Renal cortical epithelial cell (primary cell): ENCODE data around the gene PPARG. TPM values are rescaled to one million over a fixed set of nuclear protein-coding genes. Genes with fewer than 3 reads are reported as not detected.
A peak's percentile ranks its signal among the peaks of the same experiment; 100 is the strongest.

Experiments used
- DNase-seq: peaks from one replicate; pipeline ENCODE4 v3.0.0-alpha.2; 2011; ENCODE audit warnings: low read depth
- total RNA-seq: library from RNA; depleted of rRNA; stranded (reverse); fragments of >200 nt; gene quantifications from 2 replicates; pipeline ENCODE4 v1.2.3, GENCODE V29; 2014

The PPARG gene
- total RNA-seq, 1 donor from 2014 or later, result 11.3 TPM

DNA sequence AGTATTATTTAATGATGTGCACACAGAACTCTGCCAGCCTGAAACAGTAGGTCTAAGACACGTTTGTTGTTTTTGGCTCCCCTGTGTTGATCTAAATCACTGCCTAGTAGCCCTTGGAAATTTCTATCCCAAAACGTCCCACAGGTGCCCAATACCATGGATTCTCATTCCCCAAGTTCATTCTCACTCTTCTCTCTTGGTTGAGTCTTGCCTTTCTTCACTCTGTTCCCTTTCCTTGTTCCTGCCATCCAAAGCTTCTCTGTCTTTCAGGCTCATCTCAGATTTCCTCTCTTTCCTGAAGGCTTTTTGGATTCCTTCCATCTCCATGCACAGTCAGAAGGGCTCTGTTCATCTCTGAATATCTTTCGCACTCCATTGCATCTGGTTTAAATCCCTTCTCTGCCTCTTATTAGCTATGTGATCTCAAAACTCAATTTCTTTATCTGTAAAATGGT lies 54.2 kb downstream of the PPARG start:
- DNase-seq, result peak; percentile 33

DNA sequence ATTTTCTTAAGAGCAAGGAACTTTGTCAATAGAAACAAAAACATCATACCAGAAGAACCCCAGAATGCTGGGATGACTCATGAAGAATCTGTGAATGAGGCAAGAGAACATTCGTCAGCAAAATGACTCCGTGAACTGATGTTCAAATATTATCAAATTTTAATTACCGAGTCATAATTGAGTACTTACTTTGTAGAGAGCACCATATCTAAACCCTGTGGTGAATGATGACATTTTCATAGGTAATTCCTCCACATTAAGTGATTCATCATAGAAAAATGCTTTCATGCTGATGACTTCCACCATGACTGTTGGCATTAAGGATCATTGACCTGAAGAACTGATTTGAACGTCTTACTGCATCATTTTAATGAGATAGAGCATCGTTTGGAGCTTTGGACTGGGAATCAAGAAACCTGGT lies 56.3 kb downstream of the PPARG start:
- DNase-seq, result peak; percentile 68

DNA sequence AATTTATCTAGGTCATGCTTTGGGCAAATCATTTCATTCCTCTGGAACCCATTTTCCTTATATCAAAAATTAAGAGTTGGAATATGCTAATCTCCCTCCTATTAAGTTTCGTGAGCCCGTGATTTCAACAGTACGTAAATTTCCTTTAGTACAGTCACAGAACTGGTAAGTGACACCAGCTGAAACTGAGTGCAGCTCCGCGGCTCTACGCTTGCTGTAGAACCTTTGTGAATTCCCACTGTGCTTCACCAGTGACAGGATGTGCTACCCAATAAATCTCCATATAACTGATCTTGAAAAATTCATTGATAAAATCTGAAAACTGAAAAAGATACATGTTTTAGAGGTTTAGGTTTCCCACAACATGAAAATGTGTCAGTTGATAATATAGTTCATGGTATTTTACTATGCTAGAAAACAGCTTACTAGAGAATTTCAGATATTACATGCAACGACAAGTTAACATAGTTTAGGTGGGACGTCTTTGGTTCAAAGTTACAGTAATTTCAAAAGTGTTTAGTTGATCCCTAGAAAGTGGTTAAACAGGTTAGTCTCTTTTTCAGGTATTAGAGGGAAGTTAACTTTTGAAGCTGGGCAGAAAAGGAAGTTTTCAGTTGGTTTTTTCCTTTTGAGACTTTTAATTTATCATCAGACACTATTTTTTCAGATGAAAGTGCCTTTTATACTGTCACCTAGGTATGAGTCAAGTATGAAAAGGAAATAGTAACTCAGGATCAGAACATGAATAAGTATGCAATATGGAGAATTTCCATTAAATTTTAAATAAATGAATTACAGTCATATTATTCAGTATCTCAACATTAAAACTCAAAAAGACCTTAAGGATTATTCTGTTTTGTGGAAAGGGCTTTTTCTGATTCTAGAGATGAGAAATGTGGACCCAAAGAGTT lies 57.0 kb downstream of the PPARG start:
- no peak for DNase-seq

DNA sequence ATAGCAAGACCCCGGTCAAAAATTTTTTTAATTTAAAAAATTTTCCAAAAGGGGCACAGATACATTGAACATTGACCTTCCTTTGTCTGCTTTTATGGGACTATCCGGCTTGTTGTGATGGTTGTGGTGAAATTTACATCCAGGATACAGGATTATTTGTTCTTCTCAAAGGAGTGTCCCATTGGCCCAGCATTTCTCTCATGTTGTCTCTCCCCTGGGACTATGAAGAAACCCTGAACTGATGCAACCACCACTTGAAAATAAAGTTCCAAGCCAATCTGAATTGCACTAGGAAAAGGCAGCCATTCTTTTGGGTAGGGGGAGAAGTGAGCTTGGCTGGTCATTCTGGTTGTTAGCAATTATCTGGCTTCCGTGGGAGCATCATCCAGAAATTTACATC lies 58.4 kb downstream of the PPARG start:
- no peak for DNase-seq

DNA sequence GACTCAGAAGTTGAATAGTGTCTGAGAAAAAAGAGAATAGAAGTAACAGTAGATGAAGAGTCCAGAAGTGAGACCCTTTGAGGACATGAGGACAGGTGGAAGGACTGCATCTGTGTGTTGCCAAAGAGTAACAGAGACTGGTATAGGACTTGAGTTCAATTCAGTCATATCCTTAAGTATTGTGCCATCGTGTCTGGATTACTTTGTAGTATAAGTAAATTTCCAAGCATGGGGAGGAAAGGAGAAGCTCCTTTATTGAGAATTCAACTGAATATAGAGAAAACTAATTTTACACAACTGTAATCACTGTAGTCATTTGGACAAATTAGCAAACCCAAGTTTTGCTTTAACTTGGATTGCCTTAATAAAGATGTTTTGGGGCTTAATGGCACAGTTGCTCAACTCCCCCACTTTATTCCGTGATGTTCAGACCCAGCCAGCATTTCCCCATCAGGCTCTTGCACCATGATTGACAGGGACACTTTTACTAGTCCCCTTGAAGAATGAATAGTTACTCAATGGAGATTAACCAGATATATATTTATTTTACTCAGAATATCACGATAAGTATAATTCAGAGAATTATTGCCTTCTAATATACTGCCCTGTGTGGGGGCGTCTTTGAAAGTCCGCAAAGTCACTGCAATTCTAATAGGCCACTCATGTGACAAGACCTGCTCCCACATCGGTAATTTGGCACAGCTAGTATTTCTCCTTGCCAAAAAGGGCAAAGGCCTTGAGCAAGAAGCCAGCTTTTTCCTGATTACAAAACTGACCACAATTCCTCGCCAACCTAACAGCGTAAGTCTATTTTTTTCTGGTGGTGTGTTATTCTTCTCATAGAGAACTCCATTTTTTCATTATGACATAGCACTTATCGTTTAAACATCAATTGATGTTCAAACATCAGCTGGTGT lies 61.3 kb downstream of the PPARG start:
- DNase-seq, result peak; percentile 77

DNA sequence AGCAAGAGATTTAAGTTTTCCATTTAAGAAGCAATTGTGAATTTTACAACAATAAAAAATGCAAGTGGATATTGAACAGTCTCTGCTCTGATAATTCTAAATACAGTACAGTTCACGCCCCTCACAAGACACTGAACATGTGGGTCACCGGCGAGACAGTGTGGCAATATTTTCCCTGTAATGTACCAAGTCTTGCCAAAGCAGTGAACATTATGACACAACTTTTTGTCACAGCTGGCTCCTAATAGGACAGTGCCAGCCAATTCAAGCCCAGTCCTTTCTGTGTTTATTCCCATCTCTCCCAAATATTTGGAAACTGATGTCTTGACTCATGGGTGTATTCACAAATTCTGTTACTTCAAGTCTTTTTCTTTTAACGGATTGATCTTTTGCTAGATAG lies 62.3 kb downstream of the PPARG start:
- no peak for DNase-seq

DNA sequence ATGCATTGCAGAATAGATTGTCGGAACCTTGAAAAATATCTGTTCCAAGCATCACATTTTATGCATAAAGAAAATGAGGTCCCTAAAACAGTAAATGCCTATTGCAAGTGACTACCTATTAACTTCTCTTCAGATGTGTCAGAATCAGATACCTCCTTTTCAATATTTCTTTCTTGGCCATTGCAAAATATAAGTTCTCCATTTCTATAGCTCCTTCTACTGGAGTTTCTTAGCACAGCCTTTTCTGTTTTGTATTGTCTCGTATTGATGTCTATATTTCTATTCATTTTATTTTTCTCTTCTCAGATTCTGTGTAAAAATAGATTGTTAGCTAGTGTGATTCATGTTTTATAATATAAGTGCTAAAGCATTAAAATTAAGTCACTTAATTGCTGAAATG lies 63.4 kb downstream of the PPARG start:
- DNase-seq, result no peak

DNA sequence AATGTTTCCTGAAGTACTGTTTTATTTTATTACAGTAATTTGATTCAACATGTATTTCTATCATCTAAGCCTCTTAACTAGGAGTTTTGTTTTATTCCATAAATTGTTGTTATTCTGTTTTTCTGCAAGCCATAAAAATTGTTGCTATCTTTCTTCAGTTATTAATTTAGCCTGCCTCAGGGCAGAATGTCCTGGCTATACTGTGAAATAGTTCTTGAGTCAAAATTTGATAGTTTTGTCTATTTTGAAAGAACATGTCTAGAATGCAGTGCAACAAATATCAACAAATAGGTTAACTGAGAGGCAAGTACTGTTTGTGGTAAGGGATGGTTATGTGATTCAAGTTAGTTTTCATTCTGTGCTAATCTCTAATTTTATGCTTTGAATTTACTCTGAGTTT lies 63.9 kb downstream of the PPARG start:
- DNase-seq, result no peak

DNA sequence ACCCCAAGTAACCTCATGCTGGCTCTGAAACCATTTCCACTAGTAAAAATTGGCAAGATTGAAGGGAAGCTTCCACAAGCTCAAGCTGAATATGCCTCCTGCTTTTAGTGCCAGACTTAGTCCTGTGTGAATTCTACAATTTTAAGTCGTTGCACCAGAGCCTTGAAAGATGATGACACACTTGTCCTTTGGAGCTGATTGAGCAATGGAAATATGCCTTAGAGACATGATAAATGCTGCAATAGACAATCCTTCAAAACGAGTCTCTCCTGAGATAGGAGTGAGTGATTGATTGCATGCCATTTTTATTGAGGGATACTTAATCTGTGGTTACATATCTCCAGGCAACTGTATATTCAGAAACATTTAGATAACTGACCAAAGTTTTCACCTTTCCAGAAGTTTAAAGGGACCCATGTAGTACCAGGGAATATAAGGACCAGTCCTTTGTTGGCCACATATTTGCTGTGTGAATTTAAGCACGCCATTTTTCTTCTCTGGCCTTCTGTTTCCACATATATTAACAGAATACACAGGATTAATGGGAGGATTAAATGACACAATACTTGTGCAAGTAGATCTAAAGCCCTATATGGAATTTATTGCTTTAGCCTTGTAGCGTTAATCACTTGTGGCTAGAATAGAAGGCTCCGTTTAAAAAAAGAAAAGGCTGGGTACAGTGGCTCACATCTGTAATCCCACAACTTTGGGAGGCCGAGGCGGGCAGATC lies 65.1 kb downstream of the PPARG start:
- DNase-seq, result peak; percentile 61

DNA sequence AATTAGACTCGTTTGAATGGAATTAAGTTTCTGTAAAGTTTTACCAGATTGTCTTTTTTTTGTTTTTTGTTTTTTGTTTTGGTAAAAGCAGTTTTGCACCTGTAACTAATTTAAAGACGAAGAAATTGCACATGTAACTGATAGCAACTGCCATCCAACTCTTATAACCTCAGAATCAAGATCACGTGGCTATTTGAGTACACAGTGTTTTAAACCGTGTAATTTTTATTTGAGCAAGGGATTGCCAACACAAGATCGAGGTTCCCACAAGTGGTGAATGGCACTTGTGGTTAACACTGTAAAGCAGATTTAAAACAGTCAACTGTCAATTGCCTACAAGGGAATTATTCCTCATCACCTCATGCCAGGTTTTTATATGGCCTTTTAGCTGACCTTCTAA lies 67.3 kb downstream of the PPARG start:
- no peak for DNase-seq

DNA sequence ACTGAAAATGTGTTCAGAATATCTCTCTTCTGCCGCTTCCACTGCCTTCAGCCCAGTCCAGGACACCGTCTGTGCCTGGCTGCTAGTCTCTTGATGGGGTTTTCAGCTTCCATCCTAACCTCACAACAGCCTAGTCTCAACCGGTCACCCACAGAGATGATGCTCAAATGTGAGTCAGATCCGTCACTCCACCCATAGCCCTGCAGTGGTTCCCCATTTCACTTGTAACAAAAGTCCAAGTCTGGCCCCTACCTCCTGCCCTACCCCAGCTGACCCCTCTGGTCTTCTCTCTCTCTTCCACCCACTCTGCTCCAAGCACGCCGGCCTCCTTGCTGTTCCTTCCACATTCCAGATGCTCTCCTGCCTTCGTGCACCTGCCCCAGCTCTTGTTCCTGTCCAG lies 68.1 kb downstream of the PPARG start:
- DNase-seq, result no peak

DNA sequence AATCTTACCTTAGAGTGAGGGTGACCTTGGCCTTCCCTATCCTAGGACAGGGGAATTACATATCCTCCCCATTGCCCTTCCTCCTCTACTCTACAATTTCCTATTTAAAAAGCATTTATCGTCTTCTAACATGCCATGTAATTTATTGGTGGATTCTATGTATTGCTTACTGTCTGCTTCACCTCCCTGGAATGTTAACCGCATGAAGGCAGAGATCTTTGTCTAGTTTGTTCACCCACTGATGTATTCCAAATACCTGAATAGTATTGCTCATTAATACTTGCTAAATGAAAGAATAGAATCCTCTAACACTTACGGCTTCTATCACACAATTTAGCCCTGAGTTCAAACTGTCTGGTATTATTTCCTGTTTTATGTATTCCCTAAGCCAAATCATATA lies 68.6 kb downstream of the PPARG start:
- DNase-seq, result no peak

DNA sequence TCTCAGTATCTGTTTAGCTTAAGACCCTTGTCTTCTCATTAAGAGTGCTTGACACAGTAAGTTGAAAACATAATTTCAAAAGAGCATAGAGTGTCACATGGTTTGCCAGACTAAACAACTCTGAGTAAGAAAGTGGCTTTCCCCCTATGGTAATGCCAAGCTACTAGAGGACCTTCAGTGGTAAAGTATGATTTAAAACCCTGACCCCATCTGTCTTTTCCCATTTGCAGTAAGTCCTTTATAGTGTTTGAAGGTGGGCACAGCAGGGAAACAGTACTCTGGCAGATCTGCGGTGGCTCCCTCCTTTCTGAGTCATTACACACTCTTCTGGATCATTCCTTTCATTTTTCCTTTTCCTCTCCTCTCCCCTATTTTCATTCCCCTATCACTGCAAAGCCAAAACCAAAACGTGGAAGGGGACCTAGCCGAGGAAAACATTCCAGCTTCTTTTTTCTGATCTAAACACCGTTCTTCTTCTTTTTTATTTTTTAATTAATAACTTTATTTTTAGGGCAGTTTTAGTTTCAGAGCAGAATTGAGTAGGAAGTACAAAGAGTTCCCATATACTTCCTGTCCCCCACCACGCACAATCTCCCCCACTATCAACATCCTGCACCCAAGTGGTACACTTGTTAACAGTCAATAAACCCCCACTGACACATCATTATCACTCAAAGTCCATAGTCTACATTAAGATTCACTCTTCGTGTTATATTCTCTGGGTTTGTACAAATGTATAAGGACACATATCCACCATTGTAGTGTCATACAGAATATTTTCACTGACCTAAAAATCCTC lies 74.7 kb downstream of the PPARG start:
- no peak for DNase-seq

DNA sequence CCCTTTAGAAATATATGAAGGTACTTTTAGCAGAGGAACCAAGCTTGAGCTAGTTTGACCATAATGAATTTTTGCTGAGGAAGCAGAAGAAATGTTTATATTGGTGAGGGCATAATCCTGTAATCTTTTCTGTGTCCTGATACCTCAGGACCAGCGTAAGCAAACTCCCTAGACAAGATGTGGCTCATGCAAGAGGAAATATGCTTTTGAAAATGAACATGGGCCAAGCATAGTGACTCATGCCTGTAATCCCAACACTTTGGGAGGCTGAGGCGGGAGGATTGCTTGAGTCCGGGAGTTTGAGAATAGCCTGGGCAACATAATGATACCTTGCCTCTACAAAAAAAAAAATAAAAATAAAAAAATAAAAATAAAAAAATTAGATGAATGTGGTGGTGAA lies 78.5 kb downstream of the PPARG start:
- no peak for DNase-seq

DNA sequence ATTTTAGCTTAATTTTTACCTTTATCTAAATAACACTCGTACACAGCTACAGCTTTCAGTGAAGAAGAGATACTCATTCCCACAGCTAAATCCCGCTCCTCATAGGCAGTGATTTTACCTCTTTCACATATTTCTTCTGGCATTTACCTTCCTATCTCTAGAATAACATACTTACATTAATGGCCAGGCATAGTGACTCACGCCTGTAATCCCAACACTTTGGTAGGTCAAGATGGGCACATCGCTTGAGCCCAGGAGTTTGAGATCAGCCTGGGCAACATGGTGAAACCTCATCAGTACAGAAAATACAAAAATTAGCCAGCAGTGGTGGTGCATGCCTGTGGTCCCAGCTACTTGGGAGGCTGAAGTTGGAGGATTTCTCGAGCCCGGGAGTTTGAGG lies 80.2 kb downstream of the PPARG start:
- DNase-seq, result no peak

DNA sequence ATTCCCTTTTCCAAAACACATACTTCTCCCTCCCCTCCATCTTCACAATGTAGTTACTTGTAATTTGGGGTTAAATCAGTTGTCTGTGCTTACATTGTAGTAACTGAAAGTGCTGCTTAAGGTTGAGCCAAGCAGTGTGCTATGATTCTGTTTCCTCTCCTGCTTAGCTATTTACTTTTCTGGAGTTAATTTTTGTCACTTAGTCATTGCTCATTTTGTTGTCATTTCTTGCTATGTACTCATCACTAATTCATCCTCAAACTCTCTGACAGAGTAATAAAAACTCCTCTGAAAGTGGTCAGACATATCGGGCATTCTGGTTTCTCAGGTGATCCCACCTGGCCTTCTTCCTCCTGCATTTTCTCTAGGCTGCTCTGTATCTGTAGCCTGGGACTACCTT lies 80.7 kb downstream of the PPARG start:
- DNase-seq, result no peak

DNA sequence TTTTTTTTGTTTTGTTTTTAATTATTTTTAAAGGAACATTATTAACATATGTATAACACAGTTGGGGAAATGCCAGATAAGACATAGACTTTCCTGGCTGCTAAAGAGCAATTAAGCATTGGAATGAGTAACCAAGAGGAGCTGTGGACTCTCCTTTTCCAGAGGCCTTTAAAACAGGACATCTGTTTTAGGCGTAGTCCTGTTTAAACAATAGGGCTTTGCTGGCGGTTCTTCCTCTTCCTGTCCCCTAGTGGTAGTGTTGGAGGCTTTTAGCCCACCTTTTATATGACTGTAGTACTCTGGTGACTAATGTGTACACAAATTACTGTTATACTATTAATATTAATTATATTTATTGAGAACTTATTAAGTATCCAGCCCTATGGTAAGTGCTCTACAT lies 81.9 kb downstream of the PPARG start:
- DNase-seq, result no peak

DNA sequence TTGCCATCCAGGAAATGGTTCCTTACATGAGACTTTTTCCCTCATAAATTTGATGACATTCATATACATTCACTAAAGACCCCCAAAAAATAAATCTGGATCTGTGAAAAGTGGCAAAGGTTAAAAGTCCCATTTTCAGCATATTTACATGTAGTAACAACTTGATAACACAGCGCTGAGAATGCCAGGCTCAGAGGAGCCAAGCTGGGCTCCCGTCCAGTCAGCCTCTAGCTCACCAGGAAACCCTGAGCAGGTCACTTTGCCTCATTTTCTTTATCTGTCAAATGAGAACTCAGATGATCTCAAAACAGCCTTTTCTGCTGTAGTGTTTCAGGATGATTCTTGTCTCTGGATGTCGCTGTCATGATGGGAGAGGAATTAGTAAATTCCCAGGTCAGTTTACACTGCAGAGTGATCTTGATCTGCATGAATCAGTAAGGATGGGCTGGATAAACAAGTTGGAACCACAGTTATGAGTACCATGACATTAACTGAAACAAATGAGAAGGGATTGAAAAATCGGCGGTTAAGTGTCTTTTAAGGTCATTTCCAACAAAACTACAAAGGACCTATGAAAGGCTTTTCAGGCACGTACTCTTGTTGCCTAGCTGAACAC lies 82.8 kb downstream of the PPARG start:
- DNase-seq, result no peak

DNA sequence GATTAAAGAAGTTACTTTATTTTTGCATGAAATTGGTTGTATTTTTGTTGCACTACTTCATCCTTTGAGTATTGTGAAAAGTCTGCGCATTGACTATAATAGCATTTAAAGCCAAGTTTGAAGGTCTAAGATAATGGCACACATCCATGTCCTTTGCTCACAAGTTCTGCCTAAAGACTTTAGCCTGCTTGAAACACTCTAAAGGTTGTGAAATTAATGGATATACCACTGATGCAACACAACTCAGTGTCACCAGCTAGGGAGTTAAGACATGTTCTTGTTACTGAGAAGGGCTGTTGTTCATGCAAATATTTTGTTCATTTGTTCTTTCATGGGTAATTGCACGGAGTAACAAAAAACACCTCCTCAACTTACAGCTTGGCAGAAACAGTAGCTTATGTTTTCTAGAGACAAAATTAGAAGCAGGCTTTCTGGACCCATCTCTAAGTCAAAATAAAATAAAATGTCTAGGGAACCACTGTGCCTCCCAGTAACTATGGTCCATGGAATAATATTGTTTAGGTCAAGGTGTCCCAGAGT lies 83.9 kb downstream of the PPARG start:
- DNase-seq, result no peak

DNA sequence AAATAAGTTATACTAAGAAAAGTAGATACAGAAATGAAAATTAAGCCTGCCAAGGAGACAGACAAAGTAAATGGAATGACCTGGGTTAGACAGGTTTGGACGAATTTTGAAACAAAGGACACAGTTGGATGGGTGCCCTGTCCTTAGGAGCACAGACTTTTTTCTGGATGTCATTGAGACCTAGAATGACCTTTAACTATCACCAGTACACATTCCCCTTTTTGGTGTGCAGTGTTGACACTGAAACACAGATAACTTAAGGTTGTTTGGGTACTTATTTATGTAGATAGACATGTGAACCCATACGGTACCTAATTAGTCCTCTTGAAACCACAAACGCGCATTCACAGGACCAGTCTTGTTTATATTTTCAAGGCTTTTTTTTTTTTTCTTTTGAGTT lies 86.7 kb downstream of the PPARG start:
- DNase-seq, result no peak
